ENCODE data around the gene DDX10. TPM values are rescaled to one million over a fixed set of nuclear protein-coding genes. Genes with fewer than 3 reads are reported as not detected.

Gene DDX10
- polyA plus RNA-seq, 1 donor (not counting 4 experiments of a cell fraction or from before 2014, with no cell fraction given): 32.3 TPM

GRCh38 chr11:108859510-108859909 lies 194.6 kb downstream of the DDX10 start:
- Histone ChIP-seq H3K9me1 (ENCODE audit: control insufficient read depth, extremely low read depth, insufficient read depth, low read length) (no peaks in the 10 kb centered on the region), H3K27ac (ENCODE audit: control insufficient read depth, insufficient read depth, low read length) (no peak overlapping the region), H3K36me3 (ENCODE audit: control insufficient read depth in 2 of 2, extremely low read depth in 1 of 2, insufficient read depth in 2 of 2, low read length in 2 of 2) (peaks cover 0 to 3% of the 10 kb centered on the region in 2 experiments), H3K27me3 (ENCODE audit: control insufficient read depth, extremely low read depth, insufficient read depth, low read length) (no peaks in the 10 kb centered on the region), H3K4me3 (ENCODE audit: control insufficient read depth in 2 of 3, extremely low read depth in 1 of 3, insufficient read depth in 2 of 3, low read depth in 1 of 3, low read length in 3 of 3) (no peak overlapping the region), H2AFZ (ENCODE audit: control insufficient read depth, low read length) (no peak overlapping the region), H3K9me3 (ENCODE audit: control insufficient read depth, low read depth, low read length) (no peaks in the 10 kb centered on the region), H3K79me2 (ENCODE audit: control insufficient read depth, insufficient read depth, low read length) (no peaks in the 10 kb centered on the region), H3K9ac (ENCODE audit: control insufficient read depth, extremely low read depth, insufficient read depth, low read length) (no peak overlapping the region), H3K4me2 (ENCODE audit: control insufficient read depth, extremely low read depth, insufficient read depth, low read depth, low read length) (no peak overlapping the region), H3K4me1 (ENCODE audit: control insufficient read depth, extremely low read depth, insufficient read depth, low read length) (no peaks in the 10 kb centered on the region), H4K20me1 (ENCODE audit: control insufficient read depth, extremely low read depth, insufficient read depth, low read length) (no peaks in the 10 kb centered on the region)
- FAIRE-seq (no peak), DNase-seq (ENCODE audit: low read depth, low spot score) (no peak)
- TF ChIP-seq EZH2 (IDR thresholded peaks at IDR 0.05; ENCODE audit: low read length) (no peak), CTCF (optimal IDR thresholded peaks at IDR 0.05 in 1 of 3, IDR thresholded peaks at IDR 0.05 in 1 of 3, conservative IDR thresholded peaks at IDR 0.05 in 1 of 3; ENCODE audit: extremely low read depth in 1 of 3, insufficient read depth in 2 of 3, low read length in 3 of 3) (no peak)
- dilution Hi-C loops (cut with MboI; ENCODE audit: extremely low pct_ligation_motif_present, low sequenced_read_pairs): no loop called here

GRCh38 chr11:108863528-108863927 lies 198.7 kb downstream of the DDX10 start:
- Histone ChIP-seq H3K4me1 (ENCODE audit: control insufficient read depth, extremely low read depth, insufficient read depth, low read length) (no peaks in the 10 kb centered on the region), H3K27me3 (ENCODE audit: control insufficient read depth, extremely low read depth, insufficient read depth, low read length) (no peaks in the 10 kb centered on the region), H2AFZ (ENCODE audit: control insufficient read depth, low read length) (no peak overlapping the region), H3K9ac (ENCODE audit: control insufficient read depth, extremely low read depth, insufficient read depth, low read length) (no peak overlapping the region), H4K20me1 (ENCODE audit: control insufficient read depth, extremely low read depth, insufficient read depth, low read length) (no peaks in the 10 kb centered on the region), H3K9me3 (ENCODE audit: control insufficient read depth, low read depth, low read length) (no peaks in the 10 kb centered on the region), H3K79me2 (ENCODE audit: control insufficient read depth, insufficient read depth, low read length) (no peaks in the 10 kb centered on the region), H3K27ac (ENCODE audit: control insufficient read depth, insufficient read depth, low read length) (no peak overlapping the region), H3K36me3 (ENCODE audit: control insufficient read depth in 2 of 2, extremely low read depth in 1 of 2, insufficient read depth in 2 of 2, low read length in 2 of 2) (peaks cover 0 to 3% of the 10 kb centered on the region in 2 experiments), H3K4me2 (ENCODE audit: control insufficient read depth, extremely low read depth, insufficient read depth, low read depth, low read length) (no peak overlapping the region), H3K4me3 (ENCODE audit: control insufficient read depth in 2 of 3, extremely low read depth in 1 of 3, insufficient read depth in 2 of 3, low read depth in 1 of 3, low read length in 3 of 3) (no peak overlapping the region), H3K9me1 (ENCODE audit: control insufficient read depth, extremely low read depth, insufficient read depth, low read length) (no peaks in the 10 kb centered on the region)
- dilution Hi-C loops (cut with MboI; ENCODE audit: extremely low pct_ligation_motif_present, low sequenced_read_pairs): no loop called here
- FAIRE-seq: no peak
- no peak for TF ChIP-seq EZH2 (IDR thresholded peaks at IDR 0.05; ENCODE audit: low read length)
- no peak for TF ChIP-seq CTCF (optimal IDR thresholded peaks at IDR 0.05 in 1 of 3, IDR thresholded peaks at IDR 0.05 in 1 of 3, conservative IDR thresholded peaks at IDR 0.05 in 1 of 3; ENCODE audit: extremely low read depth in 1 of 3, insufficient read depth in 2 of 3, low read length in 3 of 3)
- no peak for DNase-seq (ENCODE audit: low read depth, low spot score)
